HepG2 (cell line): Measurements from ENCODE around the gene ENTPD2. TPM values are rescaled to one million over a fixed set of nuclear protein-coding genes. Genes with fewer than 3 reads are reported as not detected.

Source experiments
- AGO2 ChIP-seq: fragments of 200-400 bp; formaldehyde crosslinking; optimal IDR thresholded peaks from 2 replicates; pipeline ENCODE3; 2017; ENCODE audit warnings: mild to moderate bottlenecking, low read depth, low read length, moderate library complexity
- BRD4 ChIP-seq: sonication (generic); formaldehyde crosslinking; IDR thresholded peaks from 2 replicates; pipeline ENCODE4 v1.4.0; 2020; ENCODE audit warnings: missing genetic modification reagents
- ETV6 ChIP-seq: sonication (generic); formaldehyde crosslinking; conservative IDR thresholded peaks from 2 replicates; pipeline ENCODE4 v1.4.0; 2020; ENCODE audit warnings: missing genetic modification reagents
- GABPA ChIP-seq, 2 experiments: IDR thresholded peaks; 2 replicates each; pipeline ENCODE4 v1.6.1; 2011 to 2016; ENCODE audit warnings: low read depth in 2 of 2, low read length in 1 of 2, missing biosample characterization in 1 of 2, missing genetic modification characterization in 1 of 2
- GFI1 ChIP-seq: sonication (generic); formaldehyde crosslinking; IDR thresholded peaks from 2 replicates; pipeline ENCODE4 v1.5.0; 2020; ENCODE audit warnings: missing genetic modification reagents, mild to moderate bottlenecking, borderline replicate concordance
- IKZF4 ChIP-seq: sonication (generic); formaldehyde crosslinking; IDR thresholded peaks from 2 replicates; pipeline ENCODE4 v1.5.1; 2020; ENCODE audit warnings: borderline replicate concordance, mild to moderate bottlenecking, low read depth, missing genetic modification reagents; ENCODE audit errors: not compliant biosample characterization
- IRF9 ChIP-seq: sonication (generic); formaldehyde crosslinking; IDR thresholded peaks from 2 replicates; pipeline ENCODE4 v1.8.0; 2022; ENCODE audit warnings: missing genetic modification reagents, mild to moderate bottlenecking, borderline replicate concordance
- KDM4B ChIP-seq: sonication (generic); formaldehyde crosslinking; IDR thresholded peaks from 2 replicates; pipeline ENCODE4 v1.4.0; 2020; ENCODE audit warnings: missing genetic modification reagents
- KDM5A ChIP-seq: fragments of 200-600 bp; sonication (generic); IDR thresholded peaks from 2 replicates; pipeline ENCODE4 v1.7.0; 2018; ENCODE audit warnings: antibody characterized with exemption, mild to moderate bottlenecking, low read length, borderline replicate concordance
- MTF1 ChIP-seq: sonication (generic); formaldehyde crosslinking; IDR thresholded peaks from 2 replicates; pipeline ENCODE4 v1.5.0; 2020; ENCODE audit warnings: missing genetic modification reagents
- MTF2 ChIP-seq: sonication (generic); formaldehyde crosslinking; IDR thresholded peaks from 2 replicates; pipeline ENCODE4 v1.5.0; 2020; ENCODE audit warnings: missing genetic modification reagents, borderline replicate concordance
- NFKB2 ChIP-seq: sonication (generic); formaldehyde crosslinking; IDR thresholded peaks from 2 replicates; pipeline ENCODE4 v1.4.0; 2020; ENCODE audit warnings: missing genetic modification reagents, borderline replicate concordance
- NR2C2 ChIP-seq: sonication (generic); formaldehyde crosslinking; IDR thresholded peaks from 2 replicates; pipeline ENCODE4 v1.4.0; 2020; ENCODE audit warnings: missing genetic modification reagents, mild to moderate bottlenecking, moderate library complexity, borderline replicate concordance
- PAF1 ChIP-seq: IDR thresholded peaks from 2 replicates; pipeline ENCODE4 v1.6.1; 2016; ENCODE audit warnings: missing genetic modification reagents, missing compliant biosample characterization
- RXRA ChIP-seq: sonication (generic); formaldehyde crosslinking; IDR thresholded peaks from 2 replicates; pipeline ENCODE4 v1.5.1; 2020; ENCODE audit warnings: missing genetic modification reagents
- SATB2 ChIP-seq: sonication (generic); formaldehyde crosslinking; IDR thresholded peaks from 2 replicates; pipeline ENCODE4 v1.5.0; 2020; ENCODE audit warnings: missing genetic modification reagents
- TAF15 ChIP-seq: fragments of 200-400 bp; formaldehyde crosslinking; IDR thresholded peaks from one replicate; pipeline ENCODE4 v1.6.1; 2018; ENCODE audit warnings: mild to moderate bottlenecking, low read depth, low read length; ENCODE audit not compliant: poor library complexity, severe bottlenecking
- YEATS2 ChIP-seq: sonication (generic); formaldehyde crosslinking; IDR thresholded peaks from 2 replicates; pipeline ENCODE4 v1.4.0; 2020; ENCODE audit warnings: missing genetic modification reagents, borderline replicate concordance
- ZC3H13 ChIP-seq: sonication (generic); formaldehyde crosslinking; IDR thresholded peaks from 2 replicates; pipeline ENCODE4 v1.8.1; 2023; ENCODE audit warnings: mild to moderate bottlenecking, missing genetic modification reagents, moderate library complexity
- ZNF143 ChIP-seq: sonication (generic); formaldehyde crosslinking; IDR thresholded peaks from 2 replicates; pipeline ENCODE4 v1.4.0; 2020; ENCODE audit warnings: missing genetic modification reagents
- ZNF251 ChIP-seq: sonication (generic); formaldehyde crosslinking; IDR thresholded peaks from 2 replicates; pipeline ENCODE4 v1.9.0; 2021; ENCODE audit warnings: mild to moderate bottlenecking, missing genetic modification reagents
- ZNF556 ChIP-seq: sonication (generic); formaldehyde crosslinking; IDR thresholded peaks from 2 replicates; pipeline ENCODE4 v1.4.0; 2020; ENCODE audit warnings: mild to moderate bottlenecking, missing genetic modification reagents, borderline replicate concordance
- ZNF709 ChIP-seq: sonication (generic); formaldehyde crosslinking; IDR thresholded peaks from 2 replicates; pipeline ENCODE4 v1.5.0; 2020; ENCODE audit warnings: mild to moderate bottlenecking, missing genetic modification reagents
- ZSCAN21 ChIP-seq: sonication (generic); formaldehyde crosslinking; IDR thresholded peaks from 2 replicates; pipeline ENCODE4 v1.8.0; 2022; ENCODE audit warnings: mild to moderate bottlenecking, missing genetic modification reagents, moderate library complexity, borderline replicate concordance
- polyA plus RNA-seq, 8 experiments: library from polyadenylated mRNA; depleted of rRNA in 3 of 8; stranded (reverse) in 7 of 8; unstranded in 1 of 8; fragments of >200 nt; fragmentation: Illumina TruSeq in 4 of 8; extraction: Trizol in 4 of 8; gene quantifications; 2 replicates each; pipeline versions ENCODE4 v1.2.1 to v1.2.3, GENCODE V29; 2011 to 2016; ENCODE audit warnings: low read depth in 4 of 8, missing spikeins in 1 of 8, mixed read lengths in 1 of 8; ENCODE audit not compliant: insufficient read depth in 1 of 8
- total RNA-seq, 5 experiments: library from RNA; depleted of rRNA; stranded (reverse); fragments of >200 nt; fragmentation: Illumina TruSeq; extraction: Trizol; gene quantifications; 2 replicates each; pipeline ENCODE4 v1.2.3, GENCODE V29; 2016; ENCODE audit warnings: low read depth in 1 of 5
- TF ChIP-seq, protein P1 (sequence below): sonication (generic); formaldehyde crosslinking; IDR thresholded peaks from 2 replicates; pipeline ENCODE4 v1.8.0; 2022; ENCODE audit warnings: mild to moderate bottlenecking, missing genetic modification reagents, borderline replicate concordance
- TF ChIP-seq, protein P2 (sequence below): sonication (generic); formaldehyde crosslinking; IDR thresholded peaks from 2 replicates; pipeline ENCODE4 v1.4.0; 2020; ENCODE audit warnings: missing genetic modification reagents, borderline replicate concordance

The ENTPD2 gene
- total and polyA plus RNA-seq, 2 of the 13 experiments (the other 11 are each of a cell fraction or from before 2014, with no cell fraction given): 0.95 to 3.2 TPM

- TF ChIP-seq ZNF709 (CRISPR knock-in tag) (0 out of 2 replicates have a peak, but pooled peaks have one; percentile 14), NR2C2 (CRISPR knock-in tag) (peak; percentile 51; the same call in 1 of the 2 replicates), BRD4 (CRISPR knock-in tag) (no peak), GABPA (IDR thresholded peaks at IDR 0.05; ENCODE audit: low read depth, low read length) (no peak), GABPA (CRISPR knock-in tag; IDR thresholded peaks at IDR 0.05; ENCODE audit: low read depth) (no peak), ZC3H13 (CRISPR knock-in tag) (peak; percentile 48; the same call in 1 of the 2 replicates), TAF15 (peak; percentile 68), KDM4B (no peak), SATB2 (CRISPR knock-in tag) (no peak), ZNF251 (CRISPR knock-in tag) (0 out of 2 replicates have a peak, but pooled peaks have one; percentile 32), YEATS2 (CRISPR knock-in tag) (no peak), IKZF4 (peak; percentile 8), ZNF556 (CRISPR knock-in tag) (peak; percentile 67; the same call in 1 of the 2 replicates), ZSCAN21 (CRISPR knock-in tag) (peak; percentile 7; the same call in 1 of the 2 replicates), ETV6 (0 out of 2 replicates have a peak, but pooled peaks have one; percentile 28), RXRA (CRISPR knock-in tag) (no peak), PAF1 (CRISPR knock-in tag) (no peak), IRF9 (CRISPR knock-in tag) (peak; percentile 25; the same call in 1 of the 2 replicates), MTF2 (CRISPR knock-in tag) (no peak), NFKB2 (CRISPR knock-in tag) (no peak), KDM5A (no peak), ZNF143 (no peak), GFI1 (CRISPR knock-in tag) (peak; percentile 56; the same call in 1 of the 2 replicates), MTF1 (CRISPR knock-in tag) (no peak), AGO2 (peak; percentile 95)
- TF ChIP-seq, protein P1, sequence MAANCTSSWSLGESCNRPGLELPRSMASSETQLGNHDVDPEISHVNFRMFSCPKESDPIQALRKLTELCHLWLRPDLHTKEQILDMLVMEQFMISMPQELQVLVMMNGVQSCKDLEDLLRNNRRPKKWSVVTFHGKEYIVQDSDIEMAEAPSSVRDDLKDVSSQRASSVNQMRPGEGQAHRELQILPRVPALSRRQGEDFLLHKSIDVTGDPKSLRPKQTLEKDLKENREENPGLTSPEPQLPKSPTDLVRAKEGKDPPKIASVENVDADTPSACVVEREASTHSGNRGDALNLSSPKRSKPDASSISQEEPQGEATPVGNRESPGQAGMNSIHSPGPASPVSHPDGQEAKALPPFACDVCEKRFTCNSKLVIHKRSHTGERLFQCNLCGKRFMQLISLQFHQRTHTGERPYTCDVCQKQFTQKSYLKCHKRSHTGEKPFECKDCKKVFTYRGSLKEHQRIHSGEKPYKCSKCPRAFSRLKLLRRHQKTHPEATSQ (CRISPR knock-in tag): 0 out of 2 replicates have a peak, but pooled peaks have one; percentile 53
- TF ChIP-seq, protein P2, sequence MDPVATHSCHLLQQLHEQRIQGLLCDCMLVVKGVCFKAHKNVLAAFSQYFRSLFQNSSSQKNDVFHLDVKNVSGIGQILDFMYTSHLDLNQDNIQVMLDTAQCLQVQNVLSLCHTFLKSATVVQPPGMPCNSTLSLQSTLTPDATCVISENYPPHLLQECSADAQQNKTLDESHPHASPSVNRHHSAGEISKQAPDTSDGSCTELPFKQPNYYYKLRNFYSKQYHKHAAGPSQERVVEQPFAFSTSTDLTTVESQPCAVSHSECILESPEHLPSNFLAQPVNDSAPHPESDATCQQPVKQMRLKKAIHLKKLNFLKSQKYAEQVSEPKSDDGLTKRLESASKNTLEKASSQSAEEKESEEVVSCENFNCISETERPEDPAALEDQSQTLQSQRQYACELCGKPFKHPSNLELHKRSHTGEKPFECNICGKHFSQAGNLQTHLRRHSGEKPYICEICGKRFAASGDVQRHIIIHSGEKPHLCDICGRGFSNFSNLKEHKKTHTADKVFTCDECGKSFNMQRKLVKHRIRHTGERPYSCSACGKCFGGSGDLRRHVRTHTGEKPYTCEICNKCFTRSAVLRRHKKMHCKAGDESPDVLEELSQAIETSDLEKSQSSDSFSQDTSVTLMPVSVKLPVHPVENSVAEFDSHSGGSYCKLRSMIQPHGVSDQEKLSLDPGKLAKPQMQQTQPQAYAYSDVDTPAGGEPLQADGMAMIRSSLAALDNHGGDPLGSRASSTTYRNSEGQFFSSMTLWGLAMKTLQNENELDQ: no peak
Observed at GRCh38 chr9:137085920-137086530, 32.2 kb upstream of the ENTPD2 start (continued).
